Measurements from ENCODE around the gene MYO1F. TPM values are rescaled to one million over a fixed set of nuclear protein-coding genes. Genes with fewer than 3 reads are reported as not detected.

Gene MYO1F
- total RNA-seq, 1 donor from 2014 or later = 0.55 TPM

GRCh38 chr19:8600816-8601215 is 23.6 kb upstream of the MYO1F start:
- Mint-ChIP-seq H3K9me3 (ENCODE audit: low read depth) (no peaks in the 10 kb centered on the region), H3K4me3 (ENCODE audit: low read depth) (no peak overlapping the region), H3K27ac (no peak overlapping the region), H3K27me3 (no peaks in the 10 kb centered on the region), H3K4me1 (ENCODE audit: low read depth) (no peaks in the 10 kb centered on the region), H3K36me3 (ENCODE audit: insufficient read depth) (peaks cover 19% of the 10 kb centered on the region)
- no peak for TF ChIP-seq CTCF (IDR thresholded peaks at IDR 0.05; ENCODE audit: unreplicated experiment)
- DNase-seq (ENCODE audit: low spot score, unreplicated experiment) = no peak

- Mint-ChIP-seq H3K36me3 (ENCODE audit: insufficient read depth) (peaks cover 17% of the 10 kb centered on the region), H3K27me3 (no peaks in the 10 kb centered on the region), H3K4me1 (ENCODE audit: low read depth) (no peaks in the 10 kb centered on the region), H3K27ac (no peak overlapping the region), H3K9me3 (ENCODE audit: low read depth) (no peaks in the 10 kb centered on the region), H3K4me3 (ENCODE audit: low read depth) (no peak overlapping the region)
- DNase-seq (ENCODE audit: low spot score, unreplicated experiment) = no peak
- no peak for TF ChIP-seq CTCF (IDR thresholded peaks at IDR 0.05; ENCODE audit: unreplicated experiment)
These were observed 22.8 kb upstream of the MYO1F start for GRCh38 chr19:8600064-8600463.

GRCh38 chr19:8596168-8596567 is 18.9 kb upstream of the MYO1F start:
- Mint-ChIP-seq H3K27me3 (peaks cover 3% of the 10 kb centered on the region), H3K27ac (no peak overlapping the region), H3K9me3 (ENCODE audit: low read depth) (peaks cover 6% of the 10 kb centered on the region), H3K4me3 (ENCODE audit: low read depth) (no peak overlapping the region), H3K36me3 (ENCODE audit: insufficient read depth) (peaks cover 17% of the 10 kb centered on the region), H3K4me1 (ENCODE audit: low read depth) (peaks cover 2% of the 10 kb centered on the region)
- no peak for DNase-seq (ENCODE audit: low spot score, unreplicated experiment)
- TF ChIP-seq CTCF (IDR thresholded peaks at IDR 0.05; ENCODE audit: unreplicated experiment) = no peak

GRCh38 chr19:8595651-8596050 is 18.4 kb upstream of the MYO1F start:
- H3K4me1 Mint-ChIP-seq (ENCODE audit: low read depth) = peaks cover 2% of the 10 kb centered on the region
- TF ChIP-seq CTCF (IDR thresholded peaks at IDR 0.05; ENCODE audit: unreplicated experiment) = no peak
- H3K36me3 Mint-ChIP-seq (ENCODE audit: insufficient read depth) = peaks cover 17% of the 10 kb centered on the region
- H3K27ac Mint-ChIP-seq = no peak overlapping the region
- peaks cover 8% of the 10 kb centered on the region for H3K27me3 Mint-ChIP-seq
- peaks cover 6% of the 10 kb centered on the region for H3K9me3 Mint-ChIP-seq (ENCODE audit: low read depth)
- H3K4me3 Mint-ChIP-seq (ENCODE audit: low read depth) = no peak overlapping the region
- DNase-seq (ENCODE audit: low spot score, unreplicated experiment) = no peak

GRCh38 chr19:8593931-8594330 is 16.7 kb upstream of the MYO1F start:
- peaks cover 16% of the 10 kb centered on the region for H3K36me3 Mint-ChIP-seq (ENCODE audit: insufficient read depth)
- H3K27ac Mint-ChIP-seq = no peak overlapping the region
- H3K4me3 Mint-ChIP-seq (ENCODE audit: low read depth) = no peak overlapping the region
- H3K4me1 Mint-ChIP-seq (ENCODE audit: low read depth) = peaks cover 2% of the 10 kb centered on the region
- DNase-seq (ENCODE audit: low spot score, unreplicated experiment) = no peak
- H3K27me3 Mint-ChIP-seq = peaks cover 12% of the 10 kb centered on the region
- peak; percentile 14 for TF ChIP-seq CTCF (IDR thresholded peaks at IDR 0.05; ENCODE audit: unreplicated experiment)
- peaks cover 6% of the 10 kb centered on the region for H3K9me3 Mint-ChIP-seq (ENCODE audit: low read depth)
